Suprapubic skin (tissue), 4 donors: ENCODE data around the gene SUGCT.

Source experiments
- CTCF ChIP-seq, 2 donors: fragments of 200-600 bp in 1 of 2; fragments of 450-650 bp in 1 of 2; sonication (generic) in 1 of 2; IDR thresholded peaks; one replicate each; pipeline ENCODE4 v1.5.1; 2016 to 2019; ENCODE audit warnings: antibody characterized with exemption in 2 of 2, mild to moderate bottlenecking in 1 of 2, moderate library complexity in 1 of 2
- POLR2A ChIP-seq, 2 donors: fragments of 450-650 bp; IDR thresholded peaks; one replicate each; pipeline ENCODE4 v1.6.1; 2017; ENCODE audit warnings: antibody characterized with exemption in 2 of 2, mild to moderate bottlenecking in 2 of 2, moderate library complexity in 2 of 2
- POLR2AphosphoS5 ChIP-seq, 3 donors: sonication (generic); formaldehyde crosslinking; IDR thresholded peaks; one replicate each; pipeline ENCODE4 v1.6.1; 2017; ENCODE audit warnings: antibody characterized with exemption in 3 of 3

DNA sequence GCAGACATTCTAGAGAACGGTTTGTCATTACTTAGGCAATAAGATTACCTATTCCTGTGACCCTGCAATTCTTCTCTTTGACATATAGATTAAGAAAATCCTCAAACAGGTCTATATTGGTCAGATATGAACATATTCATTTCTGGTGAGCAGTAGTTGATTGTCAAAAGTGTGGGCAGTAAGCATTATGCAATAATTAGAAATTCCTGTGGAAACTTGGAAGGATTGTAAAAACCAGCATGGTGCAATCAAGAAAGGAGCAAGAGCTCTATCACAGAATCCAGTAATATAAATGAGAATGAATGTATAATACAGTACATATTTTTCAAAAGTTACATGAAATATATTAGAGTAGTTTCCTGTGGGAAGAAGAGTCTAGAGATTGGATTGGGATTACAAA is 406.5 kb downstream of the SUGCT start:
- no peak for TF ChIP-seq CTCF (IDR thresholded peaks at IDR 0.05)
- TF ChIP-seq POLR2AphosphoS5 (IDR thresholded peaks at IDR 0.05), result no peak
- TF ChIP-seq POLR2A (IDR thresholded peaks at IDR 0.05), result no peak
